Measurements from ENCODE around the gene ASTN2.

The ASTN2 gene

GRCh38 chr9:117164512-117164911, 250.3 kb downstream of the ASTN2 start:
- no peak for DNase-seq

DNA sequence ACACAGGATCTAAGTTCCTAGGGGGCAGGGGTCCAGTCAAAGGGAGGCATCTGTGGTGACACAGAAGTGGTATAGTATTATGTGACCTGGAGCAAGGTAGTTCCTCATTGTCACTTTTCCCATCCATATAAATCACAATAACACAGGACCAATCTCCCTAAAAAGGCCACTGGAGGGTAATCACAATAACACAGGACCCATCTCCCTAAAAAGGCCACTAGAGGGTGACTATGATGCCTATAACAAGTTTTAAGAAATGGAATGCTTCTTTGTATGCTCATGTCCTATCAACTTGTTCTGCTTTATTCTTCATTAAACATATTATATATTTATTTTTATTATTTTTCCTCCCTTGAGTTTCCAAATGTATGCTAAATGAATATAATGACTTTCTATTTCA, 254.6 kb downstream of the ASTN2 start:
- DNase-seq, result no peak

- no peak for DNase-seq
Observed at GRCh38 chr9:117156771-117157535, 257.9 kb downstream of the ASTN2 start.

DNA sequence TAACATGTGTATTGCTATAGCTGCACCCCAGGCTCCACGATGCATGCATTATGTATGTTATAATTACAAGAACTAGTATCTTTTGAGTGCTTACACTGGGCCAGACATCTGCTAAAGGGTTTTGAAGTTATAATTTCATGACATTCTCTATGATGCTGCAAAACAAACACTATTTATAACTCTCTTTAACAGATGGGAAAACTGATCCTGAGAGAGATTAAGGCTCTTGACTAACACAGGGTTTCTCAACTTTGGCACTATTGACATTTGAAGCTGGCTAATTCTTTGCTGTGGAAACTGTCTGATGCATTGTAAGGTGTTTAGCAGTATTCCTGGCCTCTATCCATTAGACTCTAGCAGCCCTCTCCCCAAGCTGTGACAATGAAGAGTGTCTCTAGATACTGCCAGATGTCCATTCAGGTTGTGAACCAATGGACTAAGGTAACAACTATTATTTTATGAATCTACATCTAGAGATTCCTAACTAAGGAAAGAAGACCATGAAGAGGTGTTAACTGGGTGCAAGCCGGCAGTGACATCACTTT, 258.6 kb downstream of the ASTN2 start:
- no peak for DNase-seq

- no peak for DNase-seq
Observed at GRCh38 chr9:117153021-117153420, 261.8 kb downstream of the ASTN2 start.

DNA sequence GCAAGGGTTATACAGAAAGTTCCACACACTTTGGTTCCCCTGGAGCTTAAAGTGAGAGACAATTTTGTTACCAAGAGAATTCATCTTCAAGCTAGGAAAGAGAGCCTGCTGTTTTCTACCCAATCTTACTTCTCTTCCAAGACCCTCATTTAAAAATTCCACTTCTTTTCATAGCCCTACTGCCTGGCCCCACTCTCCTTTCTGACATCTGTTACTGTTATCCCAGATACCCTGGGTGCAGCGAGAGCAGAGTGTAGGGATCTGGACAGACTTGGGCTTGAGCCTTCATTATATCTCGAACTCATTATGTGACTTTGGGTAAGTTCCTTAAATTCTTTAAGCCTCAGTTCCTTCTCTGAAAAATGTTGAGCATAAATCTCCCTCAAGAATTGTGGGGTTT, 263.1 kb downstream of the ASTN2 start:
- DNase-seq, result no peak

DNA sequence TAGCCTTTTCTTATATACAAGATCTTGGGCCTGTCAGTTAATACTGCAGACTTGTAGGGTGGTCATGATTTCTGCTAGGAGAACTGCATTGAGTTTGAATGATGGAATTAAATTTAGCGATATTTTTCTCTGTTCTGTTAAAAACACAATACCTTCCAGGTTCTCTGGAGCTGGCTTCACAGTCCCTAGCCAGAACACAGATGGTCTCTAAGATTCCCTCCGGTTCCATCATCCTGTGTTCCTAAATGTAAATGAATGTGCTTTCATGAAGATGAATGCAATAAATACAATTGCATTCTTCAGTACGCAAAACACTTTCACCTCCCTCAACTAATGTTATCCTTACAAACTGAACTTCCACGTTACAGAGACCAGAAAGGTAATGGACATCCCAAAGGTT, 264.9 kb downstream of the ASTN2 start:
- DNase-seq, result no peak

DNA sequence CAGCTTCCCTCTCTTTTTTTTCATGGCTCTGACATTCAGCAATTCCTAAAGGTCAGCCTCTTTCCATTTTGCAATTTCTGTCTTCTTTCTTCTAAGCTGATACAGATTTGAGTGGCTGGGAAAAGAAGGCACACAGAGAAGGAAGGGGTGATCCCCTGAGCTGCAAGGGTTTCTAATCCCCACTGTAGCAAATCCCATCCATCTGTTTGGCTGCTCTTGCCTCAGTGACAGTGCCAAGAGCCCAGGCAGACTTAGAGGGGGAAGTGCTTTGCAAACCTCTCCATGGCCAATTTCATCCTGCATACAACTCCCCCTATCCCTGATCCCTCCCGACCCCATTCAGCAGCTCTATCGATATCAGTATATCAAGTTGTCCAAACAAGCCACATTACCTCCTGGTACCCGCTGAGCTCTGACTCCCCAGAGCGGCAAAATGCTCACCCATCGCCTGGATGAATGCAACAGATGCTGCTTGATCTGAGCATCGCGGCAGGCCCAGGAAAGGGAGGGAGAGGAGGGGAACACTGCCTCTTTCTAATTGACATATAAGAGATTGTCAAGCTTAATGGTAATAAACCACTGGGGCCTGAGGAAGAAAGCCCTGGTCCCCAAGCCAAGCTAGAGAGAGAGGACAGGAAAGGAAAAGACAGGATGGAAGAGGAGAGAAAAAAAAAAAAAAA, 268.9 kb downstream of the ASTN2 start:
- no peak for DNase-seq

DNA sequence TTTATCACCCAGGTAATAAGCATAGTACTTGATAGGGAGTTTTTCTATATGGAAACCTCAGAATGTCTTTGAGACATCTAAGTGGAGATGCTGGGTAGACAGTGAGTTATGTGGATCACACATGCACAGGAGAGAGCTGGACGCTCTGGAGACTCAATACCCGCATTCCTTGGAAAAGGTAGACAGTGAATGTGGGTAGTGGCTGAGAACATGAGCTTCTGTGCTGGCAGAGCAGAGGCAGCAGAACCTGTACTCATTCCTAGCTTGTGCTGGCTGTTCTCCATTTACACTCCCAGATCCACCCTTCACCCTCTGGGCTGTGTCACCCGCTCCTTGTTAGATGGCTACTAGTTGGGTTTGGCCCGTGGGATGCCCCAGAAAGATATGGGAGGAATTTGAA, 269.8 kb downstream of the ASTN2 start:
- no peak for DNase-seq

DNA sequence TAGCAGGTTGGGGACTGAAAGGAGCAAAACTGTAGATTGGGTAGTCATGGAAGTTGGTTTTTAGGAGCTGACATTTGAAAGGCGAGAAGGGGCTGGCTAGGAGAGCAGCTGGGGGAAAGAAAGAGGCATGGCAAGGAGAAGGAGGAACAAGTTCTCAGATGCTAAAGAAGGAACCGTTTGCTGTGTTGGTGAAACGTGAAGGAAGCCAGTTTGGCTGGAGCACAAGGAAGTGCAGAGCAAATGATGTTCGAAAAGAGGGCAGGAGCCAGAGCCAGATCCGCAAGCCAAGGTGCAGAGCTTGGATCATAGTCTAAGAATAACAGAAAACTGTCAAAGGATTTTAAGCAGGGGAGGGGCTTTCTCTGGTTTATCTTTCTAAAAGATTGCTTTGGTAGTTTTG, 276.6 kb downstream of the ASTN2 start:
- DNase-seq, result no peak

GRCh38 chr9:117136461-117136860, 278.4 kb downstream of the ASTN2 start:
- no peak for DNase-seq

- DNase-seq, result no peak
Observed at GRCh38 chr9:117135501-117136098, 279.3 kb downstream of the ASTN2 start.

DNA sequence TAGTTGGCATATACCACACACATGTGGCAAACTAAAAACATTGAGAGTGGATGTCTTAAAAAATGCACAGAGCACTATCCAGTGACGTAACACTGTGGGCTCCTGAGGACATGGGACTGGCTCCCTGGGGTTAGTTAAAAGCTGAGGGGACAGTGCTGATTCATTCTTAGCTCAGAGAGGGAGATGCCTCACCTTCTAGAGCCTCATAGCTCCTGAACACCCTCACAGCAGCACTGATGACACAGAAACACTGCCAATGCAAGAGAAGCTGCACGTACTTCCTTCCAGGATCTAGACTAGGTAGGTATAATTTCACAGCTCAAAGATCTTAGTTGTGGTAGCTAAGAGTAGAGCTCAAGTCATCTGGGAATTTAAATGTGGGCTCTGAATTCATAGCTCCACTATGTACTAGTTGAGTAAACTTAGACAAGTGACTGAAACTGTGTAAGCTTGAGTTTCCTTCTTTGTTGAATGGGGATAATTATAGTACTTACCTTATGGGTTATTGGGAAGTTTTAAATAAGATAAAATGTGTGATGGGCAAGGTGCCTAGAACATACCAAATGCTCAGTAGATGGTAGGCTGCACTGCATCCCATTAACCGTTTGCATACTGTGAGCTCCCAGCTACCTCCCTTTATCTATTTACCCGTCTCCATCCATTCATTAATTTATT, 279.9 kb downstream of the ASTN2 start:
- no peak for DNase-seq

- no peak for DNase-seq
Observed at GRCh38 chr9:117126871-117127270, 288.0 kb downstream of the ASTN2 start.

DNA sequence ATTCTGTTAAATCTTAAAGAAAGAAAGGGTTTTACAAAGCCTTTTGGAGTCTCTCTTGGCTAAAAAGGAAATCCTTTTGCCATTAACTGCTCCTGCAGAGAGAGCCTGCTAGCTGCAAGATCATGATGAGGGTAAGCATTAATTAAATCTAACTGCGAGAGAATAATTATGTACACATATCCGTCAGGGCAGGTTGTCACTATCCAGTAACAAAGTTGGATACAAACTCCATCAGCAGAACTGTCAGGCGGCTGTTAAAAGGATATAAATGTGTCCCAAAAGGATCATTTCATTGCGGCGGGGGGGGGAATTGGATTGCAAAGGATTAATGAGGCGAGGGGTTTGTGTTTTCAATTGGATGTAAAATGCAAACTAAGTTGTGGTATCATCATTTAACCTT, 289.3 kb downstream of the ASTN2 start:
- no peak for DNase-seq

- DNase-seq, result no peak
Observed at GRCh38 chr9:117123729-117124128, 291.1 kb downstream of the ASTN2 start.

GRCh38 chr9:117122953-117123352, 291.9 kb downstream of the ASTN2 start:
- DNase-seq, result no peak

DNA sequence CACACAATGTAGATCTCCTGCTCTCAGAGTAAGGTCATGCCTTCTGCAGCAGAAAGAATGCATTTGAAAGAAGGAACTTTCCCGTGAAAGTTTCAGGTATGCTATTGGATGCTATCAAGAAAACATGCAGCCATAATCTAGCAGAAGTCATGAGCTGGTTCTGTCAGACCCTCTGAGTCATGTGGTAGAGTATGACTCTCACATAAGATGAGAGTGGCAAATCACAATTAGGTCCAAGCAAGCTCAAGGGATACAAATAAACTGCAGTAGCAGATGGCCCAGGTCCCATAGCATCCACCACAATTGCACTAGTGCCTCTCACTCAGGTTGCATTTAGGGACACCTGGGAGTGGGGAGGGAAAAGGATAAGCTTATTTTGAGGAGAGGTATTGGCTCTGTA, 292.8 kb downstream of the ASTN2 start:
- DNase-seq, result no peak

- no peak for DNase-seq
Observed at GRCh38 chr9:117121316-117121715, 293.5 kb downstream of the ASTN2 start.

DNA sequence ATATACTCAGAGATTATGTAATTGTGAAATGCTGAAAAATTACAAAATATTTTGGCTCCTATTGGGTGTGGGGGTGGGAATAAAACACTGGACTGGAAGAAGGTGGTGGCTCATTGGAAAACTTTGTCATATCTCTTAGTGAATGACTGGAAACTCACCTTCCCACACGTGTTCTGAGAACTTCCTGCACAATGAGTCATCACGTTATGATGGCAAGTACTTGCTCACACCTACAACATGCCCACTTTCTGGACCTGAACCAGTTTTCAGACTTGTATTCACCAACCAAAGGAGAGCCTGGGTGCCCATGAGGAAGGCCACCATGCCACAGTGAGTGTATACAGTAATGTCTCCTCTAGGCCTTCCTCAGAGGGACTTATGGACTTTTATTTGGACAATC, 294.8 kb downstream of the ASTN2 start:
- DNase-seq, result no peak

- DNase-seq, result no peak
Observed at GRCh38 chr9:117116084-117116483, 298.8 kb downstream of the ASTN2 start.

DNA sequence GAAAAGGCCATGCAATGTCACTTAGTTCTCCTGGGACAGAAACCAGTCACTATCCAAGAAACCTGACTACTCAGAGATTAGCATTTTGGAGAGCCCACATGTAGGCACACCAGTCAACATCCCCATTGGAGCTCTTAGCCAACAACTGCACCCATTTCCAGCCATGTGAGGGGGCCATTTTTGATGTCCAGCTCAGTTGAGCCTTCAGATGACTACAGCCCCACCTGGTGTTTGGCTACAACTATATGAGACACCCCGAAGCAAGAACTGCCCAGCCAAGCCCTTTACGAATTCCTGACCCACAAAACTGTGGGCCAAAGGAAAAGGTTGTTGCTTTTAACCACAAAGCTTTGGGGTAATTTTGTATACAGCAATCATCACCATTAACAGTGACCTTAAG, 300.1 kb downstream of the ASTN2 start:
- no peak for DNase-seq

DNA sequence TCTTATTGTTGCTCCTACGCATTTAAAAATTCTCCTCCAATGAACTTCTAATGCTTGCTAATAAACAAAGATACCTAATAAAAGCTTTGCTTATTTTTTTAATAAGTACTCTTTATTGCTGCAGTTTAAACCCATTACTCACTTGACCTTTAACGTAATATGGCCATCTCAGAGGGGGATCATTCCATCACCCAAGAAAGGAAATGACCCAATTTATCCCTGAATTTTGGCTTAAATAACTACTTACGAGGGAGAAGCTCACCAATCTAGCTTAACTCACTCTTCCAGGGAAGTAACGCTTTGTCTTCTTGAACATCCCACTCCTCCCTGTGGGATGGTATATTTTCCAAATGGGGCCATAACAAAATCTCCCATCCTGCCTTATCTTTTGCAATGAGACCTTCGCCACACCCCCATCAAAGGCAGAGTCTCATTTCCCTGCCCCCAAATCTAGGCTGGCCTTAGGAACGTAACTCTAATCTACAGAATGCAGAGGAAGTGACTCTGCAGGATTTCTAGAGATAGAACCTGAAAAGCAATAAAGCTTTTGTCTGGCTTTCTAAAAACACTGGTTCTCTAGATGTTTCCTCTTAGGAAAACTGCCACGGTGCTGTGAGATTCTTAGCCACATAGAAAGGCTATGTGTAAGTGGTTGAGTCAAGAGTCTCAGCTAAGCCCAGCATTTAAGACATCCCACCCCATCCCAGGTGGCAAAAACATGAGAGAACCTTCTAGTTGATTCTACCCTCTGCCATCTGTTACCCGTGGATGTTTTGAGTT, 310.0 kb downstream of the ASTN2 start:
- DNase-seq, result no peak

All from stimulated activated CD4-positive, alpha-beta T cell treated with anti-CD3 and anti-CD28 coated beads, Interleukin-2, amount 100 ng/mL, for 24 hours (primary cell).